GM21619 (cell line): ENCODE measurements around the gene RTL10.

ENCODE experiments used
- ATAC-seq: cut with Tn5 transposase; IDR thresholded peaks from one replicate; pipeline ENCODE4 v1.9.1; 2021; ENCODE audit not compliant: unreplicated experiment

The RTL10 gene

GRCh38 chr22:19877626-19878339 lies 23.1 kb upstream of the RTL10 start:
- no peak for ATAC-seq

DNA sequence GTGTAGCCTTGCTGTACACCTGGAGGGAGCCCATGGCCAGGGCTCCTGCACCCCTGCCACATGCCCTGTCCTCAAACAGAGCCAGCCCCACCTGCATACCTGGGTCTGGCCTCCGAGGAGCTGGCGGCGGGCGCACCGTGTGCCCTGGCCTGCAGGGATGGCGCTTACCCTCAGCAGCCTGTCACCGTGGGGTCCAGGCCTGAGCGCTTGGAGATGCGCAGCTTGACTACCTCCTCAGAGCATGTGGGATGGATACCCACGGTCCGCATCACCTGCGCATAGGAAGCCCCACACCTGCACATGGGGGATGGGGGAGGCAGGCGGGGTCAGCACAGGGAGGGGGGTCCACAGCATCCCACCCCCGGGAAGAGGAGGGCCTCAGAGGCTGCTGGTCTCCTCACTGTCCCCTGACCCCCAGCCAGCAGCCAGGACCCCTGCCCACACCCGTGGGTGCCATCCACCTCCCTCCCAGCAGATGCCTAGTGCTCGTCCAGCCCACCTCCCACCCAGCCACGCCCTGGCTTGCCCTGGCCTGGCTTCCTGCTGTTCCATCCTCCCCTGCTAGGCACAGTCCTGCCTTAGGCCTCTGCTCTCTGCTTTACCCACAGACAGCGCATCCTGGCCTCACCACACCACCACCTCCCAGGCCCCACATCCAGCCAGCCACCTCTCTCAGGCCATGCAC lies 22.4 kb upstream of the RTL10 start:
- ATAC-seq = no peak

GRCh38 chr22:19876314-19876940 lies 21.8 kb upstream of the RTL10 start:
- no peak for ATAC-seq

- no peak for ATAC-seq
Observed at GRCh38 chr22:19875531-19876313, 21.0 kb upstream of the RTL10 start.

DNA sequence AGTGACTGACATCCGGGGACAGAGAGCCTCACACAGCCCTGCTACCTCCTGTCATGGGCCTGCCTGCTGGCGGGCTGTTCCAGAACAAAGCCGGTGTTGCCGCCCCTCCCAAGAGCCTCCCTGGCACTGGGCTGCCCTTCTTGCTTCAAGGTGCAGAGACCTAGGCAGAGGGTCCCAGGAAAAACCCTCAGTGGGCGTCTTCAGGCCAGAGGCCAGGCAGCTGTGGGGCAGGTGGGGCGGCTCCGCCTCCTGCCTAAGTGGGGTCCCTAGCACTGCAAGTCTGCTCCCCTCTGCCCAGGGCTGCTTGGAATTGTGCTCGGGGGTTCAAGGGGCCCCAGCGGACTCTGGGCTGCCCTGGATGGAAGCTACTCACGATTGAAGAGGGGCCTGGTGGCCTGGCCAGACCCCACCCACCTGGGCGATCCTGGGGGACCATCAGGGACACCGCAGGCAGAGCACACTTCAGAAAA lies 20.4 kb upstream of the RTL10 start:
- ATAC-seq = no peak

GRCh38 chr22:19874307-19875060 lies 19.8 kb upstream of the RTL10 start:
- ATAC-seq = no peak

DNA sequence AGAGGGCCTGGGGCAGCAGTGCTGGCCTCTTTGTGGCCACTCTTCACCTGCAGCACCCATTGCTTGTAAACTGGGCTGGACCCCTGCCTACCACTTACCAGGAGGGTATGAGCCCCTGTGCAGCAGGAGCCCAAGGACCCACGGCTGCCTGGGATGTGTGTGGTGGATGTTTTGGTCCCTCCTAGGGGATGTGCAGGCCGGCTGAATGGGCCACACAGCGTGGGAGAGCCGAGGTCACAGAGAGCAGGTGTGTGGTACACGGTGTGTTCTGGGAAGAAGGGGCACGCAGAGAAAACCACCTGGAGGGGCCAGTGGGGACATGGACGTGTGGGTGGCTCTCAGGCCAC lies 19.3 kb upstream of the RTL10 start:
- no peak for ATAC-seq

GRCh38 chr22:19873138-19873959 lies 18.7 kb upstream of the RTL10 start:
- ATAC-seq = no peak

DNA sequence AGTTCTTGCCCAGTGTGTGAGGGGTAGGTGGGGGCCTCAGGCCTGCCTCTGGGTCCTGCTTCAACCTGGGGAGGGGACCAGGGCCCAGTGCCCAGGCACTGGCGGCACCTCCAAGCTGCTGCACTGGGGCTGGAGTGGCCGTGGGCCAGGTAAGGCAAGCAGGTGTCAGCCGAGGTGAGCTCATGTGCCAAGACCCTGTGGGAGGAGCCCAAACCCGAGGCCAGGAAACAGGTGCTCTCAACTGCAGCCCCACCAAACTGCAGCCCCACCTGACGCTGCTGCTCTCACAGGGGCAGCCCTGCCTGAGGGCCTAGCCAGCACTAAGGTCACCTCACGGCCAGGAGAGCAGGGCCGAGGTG lies 18.1 kb upstream of the RTL10 start:
- no peak for ATAC-seq

DNA sequence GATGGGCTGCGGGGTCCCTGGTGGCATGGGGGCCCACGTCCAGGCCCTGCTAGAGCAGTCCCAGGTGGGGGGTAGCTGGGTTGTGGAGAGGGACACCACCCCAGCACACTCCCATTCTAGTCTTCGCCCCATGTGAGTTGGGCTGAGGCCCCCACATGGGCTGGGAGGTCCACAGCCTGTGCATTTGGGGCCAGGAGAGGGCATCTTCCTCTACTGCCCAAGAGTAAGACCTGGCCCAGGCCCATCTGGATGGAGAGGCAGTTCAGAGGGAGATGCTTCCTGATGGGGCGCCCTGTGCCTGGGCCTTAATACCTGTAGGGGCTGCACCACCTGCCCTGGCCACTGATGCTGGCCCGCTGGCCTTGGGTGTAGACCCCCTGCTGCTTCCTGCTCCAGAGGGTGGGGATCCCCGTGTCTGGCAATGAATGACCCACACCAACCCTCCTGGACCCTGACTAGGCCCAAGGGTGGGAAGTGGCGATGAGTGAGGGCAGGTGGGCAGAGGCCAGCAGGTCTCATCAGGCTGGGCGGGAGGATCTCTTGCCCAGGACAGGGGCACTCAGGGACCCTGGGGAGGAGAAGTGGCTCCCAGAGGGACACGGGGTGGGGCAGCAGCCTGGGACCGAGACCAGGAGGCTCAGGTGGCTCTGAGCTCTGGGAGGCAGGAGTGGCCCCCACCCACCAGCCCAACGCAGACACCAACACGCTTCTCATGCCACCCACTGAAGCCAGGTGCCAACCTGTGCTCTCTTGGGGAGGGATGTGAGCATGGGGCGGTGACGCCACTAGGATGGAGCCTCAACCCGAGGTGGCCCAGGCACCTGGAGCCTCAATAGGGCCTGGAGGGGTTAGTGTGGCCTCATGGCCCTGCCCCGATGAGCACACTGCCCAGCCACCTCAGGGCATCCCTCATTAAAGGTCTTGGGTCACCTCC lies 17.4 kb upstream of the RTL10 start:
- no peak for ATAC-seq

DNA sequence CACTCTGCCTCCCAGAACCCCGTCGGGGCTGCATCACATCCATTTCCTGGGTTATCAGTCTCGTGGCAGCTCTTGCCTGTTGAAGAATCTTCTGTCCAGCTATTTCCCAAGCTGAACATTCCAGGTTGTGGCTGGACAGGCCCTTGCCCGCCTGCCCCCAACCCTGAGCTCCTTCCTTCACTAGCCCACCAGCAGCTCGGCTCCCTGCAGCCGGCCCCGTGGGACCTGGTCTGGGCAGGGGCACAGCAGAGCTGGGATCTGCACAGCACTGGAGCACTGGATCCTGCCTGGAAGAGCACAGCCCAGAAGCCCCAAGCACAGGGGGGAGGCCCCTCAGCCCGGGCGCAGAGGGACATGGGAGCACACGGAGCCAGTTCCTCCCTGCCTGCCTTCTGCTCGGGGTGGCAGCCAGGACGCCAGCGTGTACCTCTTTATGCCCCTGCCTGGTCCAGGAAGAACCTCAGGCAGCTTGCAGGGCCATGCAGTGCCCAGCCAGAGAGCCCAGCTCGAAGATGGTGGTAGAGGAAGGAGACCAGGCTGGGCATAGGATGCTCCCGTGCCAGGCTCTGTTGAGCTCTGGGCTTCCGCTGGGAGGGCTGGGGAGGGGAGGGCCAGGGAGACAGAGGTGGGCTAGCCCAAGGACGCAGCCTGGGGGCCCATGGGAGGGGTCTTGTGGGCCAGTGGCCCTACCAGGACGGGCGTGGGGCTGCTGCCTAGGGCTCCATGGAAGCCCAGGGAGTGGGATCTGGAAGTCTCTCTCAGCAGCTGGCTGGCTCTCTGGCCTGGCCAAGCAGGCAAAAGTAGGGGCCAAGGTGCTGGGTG lies 16.6 kb upstream of the RTL10 start:
- no peak for ATAC-seq

DNA sequence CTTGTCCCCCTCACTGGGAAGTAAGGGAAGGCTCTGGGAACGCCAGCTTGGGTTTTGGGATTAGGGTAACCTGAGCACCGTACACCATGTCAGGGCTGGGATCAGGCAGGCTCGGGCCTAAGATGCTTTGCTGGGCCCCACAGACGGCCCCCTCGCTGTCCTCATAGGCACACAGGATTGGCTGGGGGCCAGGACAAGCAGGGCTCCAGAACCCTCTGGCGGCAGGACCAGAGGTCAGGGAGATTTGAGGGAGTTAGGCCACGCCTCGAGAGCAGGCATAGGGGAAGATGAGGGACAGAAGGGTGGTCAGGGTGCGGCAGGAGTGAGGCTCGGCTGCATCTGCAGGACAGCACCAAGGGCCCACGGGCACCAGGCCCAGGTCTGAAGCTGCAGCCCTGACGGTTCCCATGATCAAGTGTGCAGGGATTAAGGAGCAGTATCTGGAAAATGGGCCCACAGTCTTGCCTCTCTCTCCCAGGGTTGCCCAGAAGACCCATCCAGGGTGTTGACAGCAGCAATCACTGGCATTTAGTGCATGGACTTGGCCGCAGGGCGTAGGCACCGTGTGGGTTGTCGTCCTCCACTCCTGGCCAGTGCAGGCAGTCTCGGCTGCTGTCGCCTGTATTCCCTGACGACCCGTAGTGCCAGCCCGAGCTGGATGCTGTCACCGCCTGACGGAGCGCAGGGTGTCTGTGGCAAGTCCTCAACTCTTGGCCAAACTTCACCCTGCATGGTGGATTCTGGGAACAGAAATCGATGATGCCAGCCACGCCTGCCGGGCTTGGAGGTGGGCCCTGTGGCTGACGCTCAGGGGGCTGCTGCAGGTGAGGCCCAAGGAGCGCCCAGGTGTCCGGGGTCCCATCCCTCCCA lies 15.7 kb upstream of the RTL10 start:
- ATAC-seq = no peak

DNA sequence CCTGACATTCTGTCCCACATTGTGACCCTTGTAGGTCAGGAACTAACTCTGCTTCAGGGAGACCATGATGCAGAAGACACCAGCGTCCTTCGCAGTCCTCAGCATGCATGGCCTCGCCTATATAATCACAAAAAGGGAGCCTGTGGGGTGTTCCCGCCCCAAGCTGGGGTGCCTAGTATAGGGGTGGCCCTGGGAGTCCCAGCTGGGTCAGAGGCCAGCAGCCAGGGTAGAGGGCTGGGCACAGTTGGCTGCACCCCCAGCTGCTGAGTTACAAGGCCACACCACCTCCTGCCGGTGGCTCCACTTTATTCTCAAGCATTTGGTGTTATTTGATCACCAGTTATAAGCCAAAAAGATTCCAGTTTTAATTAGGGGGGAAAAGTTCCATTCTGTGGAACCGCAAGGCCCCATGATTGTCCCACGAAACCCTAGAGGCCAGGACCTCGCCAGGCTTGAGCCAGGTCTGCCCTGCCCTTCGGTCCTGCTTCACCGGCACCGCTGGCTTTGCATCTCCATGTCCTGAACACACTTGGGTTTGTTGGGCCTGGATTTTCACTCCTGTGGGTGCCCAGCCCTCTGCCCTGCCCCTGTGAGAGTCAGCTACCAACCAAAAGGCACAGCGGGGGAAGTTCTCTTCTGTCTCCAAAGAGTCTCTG lies 15.0 kb upstream of the RTL10 start:
- ATAC-seq = no peak

DNA sequence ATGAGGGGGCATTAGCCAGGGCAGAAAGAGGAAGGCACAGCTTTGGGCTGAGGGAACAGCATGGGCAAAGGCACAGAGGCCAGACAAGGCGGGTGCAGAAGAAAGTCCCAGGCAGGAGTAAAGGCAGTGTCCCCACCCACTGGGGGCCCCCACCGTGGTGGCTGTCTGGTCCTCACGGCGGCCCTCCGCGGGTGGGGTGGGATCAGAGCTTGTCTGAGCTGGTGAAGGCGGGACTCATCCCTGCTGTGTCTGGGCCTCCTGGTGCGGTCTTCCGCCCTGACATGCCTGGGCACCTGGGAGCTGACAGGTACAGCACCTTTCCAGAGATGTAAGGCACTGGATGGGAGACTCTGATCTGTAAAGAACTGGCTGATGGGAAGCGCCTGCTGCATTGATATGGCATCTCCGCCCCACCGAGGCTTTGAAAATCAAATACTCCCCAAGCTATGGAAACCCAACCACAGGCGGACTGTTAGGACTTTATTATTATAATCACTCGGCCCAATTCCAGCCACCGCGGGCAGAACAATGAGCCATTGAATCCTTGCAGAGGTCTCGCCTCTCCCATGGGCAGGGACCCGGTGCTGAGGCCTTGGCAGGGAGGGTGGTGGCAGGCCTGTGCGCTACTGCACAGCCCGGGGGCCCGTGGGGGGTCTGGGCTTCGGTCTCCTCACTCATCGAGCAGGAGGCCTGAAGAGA lies 14.2 kb upstream of the RTL10 start:
- ATAC-seq = no peak

GRCh38 chr22:19868333-19868732 lies 13.7 kb upstream of the RTL10 start:
- no peak for ATAC-seq

DNA sequence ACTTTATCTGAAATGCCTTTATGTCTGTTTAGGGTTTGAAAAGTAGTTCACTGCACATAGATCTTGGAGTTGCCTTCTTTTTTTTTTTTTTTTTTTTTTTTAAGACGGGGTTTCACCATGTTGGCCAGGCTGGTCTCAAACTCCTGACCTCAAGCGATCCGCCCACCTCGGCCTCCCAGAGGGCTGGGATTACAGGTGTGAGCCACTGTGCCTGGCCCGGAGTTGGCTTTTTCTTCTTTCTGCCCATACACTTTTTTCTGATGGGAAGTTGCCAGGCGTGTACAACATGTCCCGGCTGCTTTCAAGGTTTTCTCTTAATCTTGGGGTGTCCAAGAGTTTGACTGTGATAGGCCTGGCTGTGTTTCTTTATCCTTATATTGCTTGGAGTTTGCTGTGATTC lies 12.9 kb upstream of the RTL10 start:
- no peak for ATAC-seq
